ENCODE measurements around the gene ST8SIA6.

- TF ChIP-seq CREB1 (IDR thresholded peaks at IDR 0.05; ENCODE audit: low read depth) (no peak), CEBPB (IDR thresholded peaks at IDR 0.05) (no peak), TEAD4 (IDR thresholded peaks at IDR 0.05) (no peak), YY1 (IDR thresholded peaks at IDR 0.05; ENCODE audit: low read depth) (no peak), TAF1 (IDR thresholded peaks at IDR 0.05; ENCODE audit: low read depth) (no peak), ZBTB7A (IDR thresholded peaks at IDR 0.05; ENCODE audit: low read depth) (no peak), TCF12 (IDR thresholded peaks at IDR 0.05; ENCODE audit: low read depth) (no peak), MAX (IDR thresholded peaks at IDR 0.05) (no peak), EP300 (IDR thresholded peaks at IDR 0.05; ENCODE audit: borderline replicate concordance) (no peak), REST (IDR thresholded peaks at IDR 0.05; ENCODE audit: low read depth) (no peak), USF1 (IDR thresholded peaks at IDR 0.05) (no peak)
These were observed 21.7 kb upstream of the ST8SIA6 start for GRCh38 chr10:17476073-17476472.
